ENCODE measurements around the gene GAS6.

DNA sequence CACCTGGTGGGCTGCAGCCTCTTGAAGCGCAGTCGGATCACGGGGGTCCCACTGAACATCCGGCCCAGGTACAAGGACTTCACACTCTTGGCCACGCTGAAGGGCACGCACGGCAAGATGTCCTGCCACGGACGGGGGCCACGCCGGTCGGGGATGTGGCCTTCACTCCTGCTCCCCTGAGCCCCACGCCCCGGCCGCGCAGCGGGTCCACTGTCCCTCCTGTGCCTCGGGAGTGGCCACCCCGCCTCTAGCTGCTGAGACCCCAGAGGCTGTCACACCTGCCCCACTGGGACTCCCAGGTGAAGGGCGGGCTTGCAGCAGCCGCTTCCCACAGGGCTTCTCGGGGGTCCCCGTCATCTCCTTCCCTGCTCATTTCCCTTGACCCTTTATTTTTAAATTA is 31.2 kb downstream of the GAS6 start:
- TF ChIP-seq CTCF (IDR thresholded peaks at IDR 0.05) (no peak), EP300 (IDR thresholded peaks at IDR 0.05; ENCODE audit: low read depth) (no peak), POLR2A (IDR thresholded peaks at IDR 0.05) (no peak)

Data from transverse colon (tissue), 3 donors.